NB4 (cell line): Measurements from ENCODE around the gene FFAR1.

Source experiments
- DNase-seq: peaks from one replicate; pipeline ENCODE4 v3.0.0; 2010; ENCODE audit warnings: low read depth
- H3K4me3 ChIP-seq: one replicate; pipeline ENCODE4 v1.5.1; 2011; ENCODE audit warnings: mild to moderate bottlenecking, low read depth, low read length, moderate library complexity
- MYC ChIP-seq: IDR thresholded peaks from 2 replicates; pipeline ENCODE4 v1.6.1; 2011; ENCODE audit warnings: low read depth, low read length
- POLR2A ChIP-seq: IDR thresholded peaks from 2 replicates; pipeline ENCODE4 v1.6.1; 2011; ENCODE audit warnings: mild to moderate bottlenecking; ENCODE audit not compliant: insufficient read length; ENCODE audit errors: extremely low read depth
- TF ChIP-seq, protein P1 (sequence below): IDR thresholded peaks from 2 replicates; pipeline ENCODE4 v1.6.1; 2011; ENCODE audit warnings: low read depth, low read length
- TF ChIP-seq, protein P2 (sequence below): IDR thresholded peaks from one replicate; pipeline ENCODE4 v1.5.1; 2012; ENCODE audit warnings: low read depth, low read length

Gene FFAR1

DNA sequence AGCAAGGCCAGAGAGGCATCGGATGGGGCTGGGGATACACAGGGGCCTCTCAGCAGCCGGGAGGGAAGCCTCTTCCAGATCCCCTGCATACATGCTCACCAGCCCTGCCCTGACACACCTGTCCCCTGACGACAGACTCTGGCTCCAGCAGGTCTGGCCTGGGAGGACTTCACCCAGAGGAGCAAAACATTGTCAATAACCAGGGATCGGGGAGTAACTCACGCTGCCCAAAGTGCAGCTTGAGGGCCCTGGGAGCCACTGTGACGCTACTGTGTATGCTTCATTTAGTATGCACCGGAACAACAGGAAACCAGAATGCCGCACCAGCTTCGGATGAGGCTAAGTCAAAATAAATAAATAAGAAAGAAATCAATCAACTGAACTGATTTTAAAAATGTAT is 31.1 kb upstream of the FFAR1 start:
- no peak for TF ChIP-seq MYC
- TF ChIP-seq, protein P1, sequence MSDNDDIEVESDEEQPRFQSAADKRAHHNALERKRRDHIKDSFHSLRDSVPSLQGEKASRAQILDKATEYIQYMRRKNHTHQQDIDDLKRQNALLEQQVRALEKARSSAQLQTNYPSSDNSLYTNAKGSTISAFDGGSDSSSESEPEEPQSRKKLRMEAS, result no peak
- no peak for TF ChIP-seq POLR2A
- TF ChIP-seq, protein P2, sequence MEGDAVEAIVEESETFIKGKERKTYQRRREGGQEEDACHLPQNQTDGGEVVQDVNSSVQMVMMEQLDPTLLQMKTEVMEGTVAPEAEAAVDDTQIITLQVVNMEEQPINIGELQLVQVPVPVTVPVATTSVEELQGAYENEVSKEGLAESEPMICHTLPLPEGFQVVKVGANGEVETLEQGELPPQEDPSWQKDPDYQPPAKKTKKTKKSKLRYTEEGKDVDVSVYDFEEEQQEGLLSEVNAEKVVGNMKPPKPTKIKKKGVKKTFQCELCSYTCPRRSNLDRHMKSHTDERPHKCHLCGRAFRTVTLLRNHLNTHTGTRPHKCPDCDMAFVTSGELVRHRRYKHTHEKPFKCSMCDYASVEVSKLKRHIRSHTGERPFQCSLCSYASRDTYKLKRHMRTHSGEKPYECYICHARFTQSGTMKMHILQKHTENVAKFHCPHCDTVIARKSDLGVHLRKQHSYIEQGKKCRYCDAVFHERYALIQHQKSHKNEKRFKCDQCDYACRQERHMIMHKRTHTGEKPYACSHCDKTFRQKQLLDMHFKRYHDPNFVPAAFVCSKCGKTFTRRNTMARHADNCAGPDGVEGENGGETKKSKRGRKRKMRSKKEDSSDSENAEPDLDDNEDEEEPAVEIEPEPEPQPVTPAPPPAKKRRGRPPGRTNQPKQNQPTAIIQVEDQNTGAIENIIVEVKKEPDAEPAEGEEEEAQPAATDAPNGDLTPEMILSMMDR, result no peak
- no peak for DNase-seq
- H3K4me3 ChIP-seq, result no peak overlapping the region

DNA sequence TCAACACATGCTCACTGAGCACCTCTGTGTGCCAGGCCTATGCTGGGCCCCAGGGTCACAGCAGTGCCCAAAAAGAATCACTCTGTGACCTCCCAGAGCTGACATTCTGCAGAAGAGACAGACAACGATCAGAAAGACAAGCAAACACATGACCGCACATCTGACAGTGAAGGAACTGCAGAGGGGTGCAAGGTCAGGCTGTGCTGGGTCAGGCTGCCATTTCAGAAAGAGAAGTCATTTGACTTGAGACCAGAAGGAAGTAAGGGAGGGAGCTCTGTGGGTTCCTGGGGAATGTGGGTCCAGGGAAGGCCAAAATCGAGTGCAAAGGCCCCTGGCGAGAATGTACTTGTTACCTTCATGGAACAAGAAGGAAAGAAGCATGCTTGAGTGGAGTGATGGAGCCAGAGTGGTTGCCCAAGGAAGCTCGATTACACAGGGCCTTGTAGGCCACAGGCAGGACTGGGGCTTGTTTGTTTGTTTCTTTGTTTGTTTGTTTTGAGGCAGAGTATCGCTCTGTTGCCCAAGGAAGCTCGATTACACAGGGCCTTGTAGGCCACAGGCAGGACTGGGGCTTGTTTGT is 30.1 kb upstream of the FFAR1 start:
- H3K4me3 ChIP-seq, result no peak overlapping the region
- TF ChIP-seq, protein P2, result no peak
- no peak for DNase-seq

DNA sequence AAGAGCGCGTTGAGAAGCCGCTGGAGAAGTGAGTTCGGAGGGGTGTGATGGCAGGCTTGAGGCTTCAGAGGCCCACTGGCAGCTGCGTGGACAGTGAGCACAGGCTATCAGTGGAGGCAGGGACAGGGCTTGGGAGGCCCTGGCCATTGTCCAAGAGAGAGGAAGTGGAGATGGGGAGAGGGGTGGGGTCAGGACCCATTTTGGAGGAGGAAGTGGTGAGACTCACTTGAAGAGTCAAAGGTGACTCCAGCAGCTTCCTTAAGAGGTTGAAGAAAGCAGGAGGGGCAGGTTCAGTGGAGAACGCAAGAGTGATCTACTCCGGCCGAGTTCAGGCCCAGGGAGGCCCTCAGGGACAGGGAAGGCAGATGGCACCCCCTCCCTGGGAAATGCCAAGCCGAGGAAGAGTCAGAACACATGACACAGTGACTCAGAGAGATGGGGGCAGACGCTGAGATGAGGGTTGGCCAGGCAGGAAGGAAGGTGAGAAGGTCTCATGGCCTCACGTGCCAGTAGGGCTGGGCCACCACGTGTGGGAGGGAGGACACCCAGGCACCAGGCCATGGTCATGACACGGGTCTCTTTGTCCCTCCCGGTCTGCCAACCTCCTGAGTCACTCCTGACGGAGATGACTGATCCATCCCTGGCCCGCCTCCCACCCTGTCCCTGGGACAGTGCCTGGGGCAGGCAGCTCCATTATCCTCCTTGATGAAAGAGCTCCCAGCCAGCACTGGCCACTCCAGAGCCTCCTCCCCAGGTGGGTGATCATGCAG is 28.8 kb upstream of the FFAR1 start:
- no peak for TF ChIP-seq MYC
- TF ChIP-seq, protein P1, result peak; percentile 67
- no peak for TF ChIP-seq POLR2A
- TF ChIP-seq, protein P2, result no peak
- peak; percentile 55 for DNase-seq
- H3K4me3 ChIP-seq, result no peak overlapping the region

DNA sequence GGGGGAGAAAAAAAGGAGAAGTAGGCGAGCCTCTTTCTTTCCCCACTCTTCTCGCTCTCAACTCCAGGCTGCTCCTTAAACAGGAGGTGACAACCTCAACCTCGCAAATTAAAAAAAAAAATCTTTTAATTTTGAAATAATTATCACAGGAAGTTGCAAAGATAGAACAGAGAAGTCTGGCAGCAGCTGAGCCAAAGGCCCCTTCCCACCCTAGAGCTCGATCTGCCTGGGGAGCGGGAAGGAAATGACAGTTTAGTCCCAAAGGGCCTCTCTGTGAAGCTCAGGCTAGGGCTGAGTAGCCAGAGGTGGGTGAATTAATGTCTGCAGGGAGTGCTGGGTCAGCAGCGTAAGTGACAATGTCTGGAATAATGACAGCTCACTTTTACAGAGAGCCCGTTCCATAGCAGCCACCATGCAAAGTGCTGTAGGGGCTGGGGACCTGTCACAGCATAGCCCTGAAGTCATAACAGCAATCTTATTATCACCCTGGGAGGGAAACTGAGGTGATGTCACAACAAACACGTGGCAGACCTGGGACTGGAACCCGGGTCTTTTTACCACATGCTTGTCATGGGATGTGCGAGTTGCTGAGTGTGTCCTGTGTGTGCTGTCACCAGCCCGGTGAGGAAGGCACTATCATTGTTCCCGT is 27.5 kb upstream of the FFAR1 start:
- H3K4me3 ChIP-seq, result no peak overlapping the region
- TF ChIP-seq POLR2A, result no peak
- TF ChIP-seq, protein P1, result peak; percentile 83
- TF ChIP-seq, protein P2, result no peak
- 0 out of 2 replicates have a peak, but pooled peaks have one; percentile 7 for TF ChIP-seq MYC
- DNase-seq, result peak; percentile 83

DNA sequence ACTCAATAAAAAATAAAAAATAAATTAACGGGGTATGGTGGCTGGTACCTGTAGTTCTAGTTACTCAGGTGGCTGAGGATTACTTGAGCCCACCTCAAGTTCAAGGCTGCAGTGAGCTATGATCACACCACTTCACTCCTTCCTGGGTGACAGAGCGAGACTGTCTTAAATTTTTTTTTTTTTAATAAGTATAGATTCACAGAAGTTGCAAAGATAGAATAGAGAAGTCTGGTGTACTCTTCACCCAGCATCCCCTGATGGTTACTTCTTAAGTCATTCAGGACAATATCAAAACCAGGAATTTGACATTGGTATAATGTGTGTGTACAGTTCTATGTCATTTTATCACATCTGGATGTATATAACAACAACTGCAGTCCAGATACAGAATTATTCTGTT is 26.4 kb upstream of the FFAR1 start:
- TF ChIP-seq, protein P2, result no peak
- TF ChIP-seq POLR2A (no peak), MYC (no peak)
- TF ChIP-seq, protein P1, result no peak
- DNase-seq, result no peak
- no peak overlapping the region for H3K4me3 ChIP-seq
